ENCODE measurements around the gene KRT25. TPM values are rescaled to one million over a fixed set of nuclear protein-coding genes. Genes with fewer than 3 reads are reported as not detected.

The KRT25 gene
- total and polyA plus RNA-seq, 2 donors (not counting 3 experiments of a cell fraction or from before 2014, with no cell fraction given) = not detected

DNA sequence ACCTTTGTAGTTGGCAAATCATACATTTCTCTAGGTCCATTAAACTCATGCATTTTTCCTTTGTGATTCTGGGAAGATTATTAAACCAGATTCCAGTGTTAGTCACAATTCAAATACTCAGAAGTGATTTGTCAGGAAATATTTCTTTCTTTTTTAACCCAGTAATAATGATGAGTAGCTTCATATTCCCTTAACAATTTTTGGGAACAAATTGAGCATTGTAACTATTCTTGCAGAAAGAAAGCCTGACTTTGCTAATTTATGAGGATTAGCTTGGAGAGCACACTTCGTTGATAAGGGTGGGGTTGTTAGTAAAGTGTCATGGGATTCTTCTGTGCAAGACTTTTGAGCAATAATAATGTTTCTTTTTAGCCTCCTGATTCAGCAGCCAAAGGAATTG, 32.9 kb downstream of the KRT25 start:
- CTCF ChIA-PET = interaction anchor here (1.0 kb wide), 1 partner anchor 26 kb away, joined by 3 read pairs; no protein-coding TSS in a partner anchor
- no peak for TF ChIP-seq JUN (IDR thresholded peaks at IDR 0.05; ENCODE audit: borderline replicate concordance, insufficient read depth, insufficient read length, low read depth)
- TF ChIP-seq, protein P1, sequence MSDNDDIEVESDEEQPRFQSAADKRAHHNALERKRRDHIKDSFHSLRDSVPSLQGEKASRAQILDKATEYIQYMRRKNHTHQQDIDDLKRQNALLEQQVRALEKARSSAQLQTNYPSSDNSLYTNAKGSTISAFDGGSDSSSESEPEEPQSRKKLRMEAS (IDR thresholded peaks at IDR 0.05; ENCODE audit: insufficient read depth, insufficient read length) = no peak
- no peak for TF ChIP-seq FOS (IDR thresholded peaks at IDR 0.05; ENCODE audit: borderline replicate concordance, insufficient read depth, low read length)
- no peak for TF ChIP-seq EZH2 (IDR thresholded peaks at IDR 0.05; ENCODE audit: borderline replicate concordance, low read depth, low read length, severe bottlenecking)
- TF ChIP-seq POLR2AphosphoS5 (IDR thresholded peaks at IDR 0.05; ENCODE audit: insufficient read depth, low read depth, low read length) = no peak
- no peak for TF ChIP-seq CTCF (IDR thresholded peaks at IDR 0.05; ENCODE audit: extremely low read depth in 1 of 2, insufficient read depth in 1 of 2, low read depth in 1 of 2, low read length in 2 of 2)
- no peak for TF ChIP-seq GATA2 (IDR thresholded peaks at IDR 0.05; ENCODE audit: insufficient read depth, insufficient read length, low read depth, low read length)
- no peak for TF ChIP-seq MYC (IDR thresholded peaks at IDR 0.05; ENCODE audit: low read depth, low read length)
- TF ChIP-seq POLR2A (IDR thresholded peaks at IDR 0.05; ENCODE audit: low read depth, low read length) = no peak

More for the DNA sequence above, 32.9 kb downstream of the KRT25 start:
- H3K9ac ChIP-seq (replicated peaks; ENCODE audit: extremely low read depth, insufficient read depth, low read length) = no peak overlapping the region
- no peaks in the 10 kb centered on the region for H3K4me1 ChIP-seq (ENCODE audit: control insufficient read depth, extremely low read depth, insufficient read depth, low read length)
- H3K4me2 ChIP-seq (ENCODE audit: insufficient read depth, low read length) = no peak overlapping the region
- dilution Hi-C loops (cut with MboI; ENCODE audit: extremely low pct_ligation_motif_present, low sequenced_read_pairs) (no loop called here), intact Hi-C loops (cut with micrococcal nuclease) (no loop called here)
- FAIRE-seq (no peak), DNase-seq (ENCODE audit: low read depth, low spot score) (no peak)
- H3K9me1 ChIP-seq (replicated peaks; ENCODE audit: control insufficient read depth, extremely low read depth, insufficient read depth, low read length) = no peaks in the 10 kb centered on the region
- H2AFZ ChIP-seq (ENCODE audit: low read depth, low read length) = no peak overlapping the region
- no peaks in the 10 kb centered on the region for H3K79me2 ChIP-seq (ENCODE audit: control insufficient read depth, insufficient read depth, low read length)
- POLR2A ChIA-PET = no interaction called here
- H3K27me3 ChIP-seq (ENCODE audit: control insufficient read depth in 2 of 2, insufficient read depth in 2 of 2, low read length in 2 of 2) = peaks cover 2 to 7% of the 10 kb centered on the region in 2 experiments
- H3K4me3 ChIP-seq (replicated peaks in 1 of 3; ENCODE audit: insufficient read depth in 1 of 3, low read depth in 1 of 3, low read length in 3 of 3) = no peak overlapping the region
- H4K20me1 ChIP-seq (replicated peaks; ENCODE audit: control insufficient read depth, extremely low read depth, insufficient read depth, low read length) = no peaks in the 10 kb centered on the region
- BruUV-seq (replicated peaks) = no TSS peak
- no peaks in the 10 kb centered on the region for H3K9me3 ChIP-seq (replicated peaks; ENCODE audit: control insufficient read depth, insufficient read depth, low read length)
- no peaks in the 10 kb centered on the region for H3K36me3 ChIP-seq (ENCODE audit: control insufficient read depth in 2 of 2, extremely low read depth in 1 of 2, insufficient read depth in 2 of 2, low read length in 2 of 2)
- no peak overlapping the region for H3K27ac ChIP-seq (ENCODE audit: insufficient read depth, low read depth, low read length)

Measured in endothelial cell of umbilical vein (primary cell).